HTERT RPE-1 (cell line): Measurements from ENCODE around the gene HOXC6.

Experiments
- in situ Hi-C: fragments of 300-500 bp; cut with MboI; formaldehyde crosslinking; loops from 4 replicates; pipeline ENCODE4 v1.14.3; 2020; ENCODE audit warnings: low sequenced_read_pairs

Gene HOXC6

DNA sequence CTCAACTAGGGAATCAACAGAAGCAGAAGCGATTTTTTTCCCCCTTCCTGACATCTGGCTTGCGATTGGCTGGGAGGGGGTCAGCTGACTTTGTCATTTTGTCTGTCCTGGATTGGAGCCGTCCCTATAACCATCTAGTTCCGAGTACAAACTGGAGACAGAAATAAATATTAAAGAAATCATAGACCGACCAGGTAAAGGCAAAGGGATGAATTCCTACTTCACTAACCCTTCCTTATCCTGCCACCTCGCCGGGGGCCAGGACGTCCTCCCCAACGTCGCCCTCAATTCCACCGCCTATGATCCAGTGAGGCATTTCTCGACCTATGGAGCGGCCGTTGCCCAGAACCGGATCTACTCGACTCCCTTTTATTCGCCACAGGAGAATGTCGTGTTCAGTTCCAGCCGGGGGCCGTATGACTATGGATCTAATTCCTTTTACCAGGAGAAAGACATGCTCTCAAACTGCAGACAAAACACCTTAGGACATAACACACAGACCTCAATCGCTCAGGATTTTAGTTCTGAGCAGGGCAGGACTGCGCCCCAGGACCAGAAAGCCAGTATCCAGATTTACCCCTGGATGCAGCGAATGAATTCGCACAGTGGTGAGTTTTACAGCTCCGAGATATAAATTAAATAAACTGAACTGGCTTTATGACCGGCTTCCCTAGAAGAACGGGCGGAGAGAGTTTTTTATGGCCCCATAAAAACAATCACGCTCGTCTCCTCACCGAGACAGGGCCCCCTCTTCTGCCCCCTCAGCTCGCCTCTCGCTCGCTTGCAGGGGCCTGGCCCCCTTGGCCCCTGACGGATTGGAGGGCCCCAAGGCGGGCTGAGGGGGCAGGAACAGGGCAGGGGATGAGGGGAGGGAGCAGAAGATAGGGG, at the start of gene HOXC6:
TSS of gene HOXC6 (plus strand) at position 127 of the 888 bp plus-strand sequence. CDS start at position 209, 82 bp downstream.
- in situ Hi-C loops, result no loop called here

DNA sequence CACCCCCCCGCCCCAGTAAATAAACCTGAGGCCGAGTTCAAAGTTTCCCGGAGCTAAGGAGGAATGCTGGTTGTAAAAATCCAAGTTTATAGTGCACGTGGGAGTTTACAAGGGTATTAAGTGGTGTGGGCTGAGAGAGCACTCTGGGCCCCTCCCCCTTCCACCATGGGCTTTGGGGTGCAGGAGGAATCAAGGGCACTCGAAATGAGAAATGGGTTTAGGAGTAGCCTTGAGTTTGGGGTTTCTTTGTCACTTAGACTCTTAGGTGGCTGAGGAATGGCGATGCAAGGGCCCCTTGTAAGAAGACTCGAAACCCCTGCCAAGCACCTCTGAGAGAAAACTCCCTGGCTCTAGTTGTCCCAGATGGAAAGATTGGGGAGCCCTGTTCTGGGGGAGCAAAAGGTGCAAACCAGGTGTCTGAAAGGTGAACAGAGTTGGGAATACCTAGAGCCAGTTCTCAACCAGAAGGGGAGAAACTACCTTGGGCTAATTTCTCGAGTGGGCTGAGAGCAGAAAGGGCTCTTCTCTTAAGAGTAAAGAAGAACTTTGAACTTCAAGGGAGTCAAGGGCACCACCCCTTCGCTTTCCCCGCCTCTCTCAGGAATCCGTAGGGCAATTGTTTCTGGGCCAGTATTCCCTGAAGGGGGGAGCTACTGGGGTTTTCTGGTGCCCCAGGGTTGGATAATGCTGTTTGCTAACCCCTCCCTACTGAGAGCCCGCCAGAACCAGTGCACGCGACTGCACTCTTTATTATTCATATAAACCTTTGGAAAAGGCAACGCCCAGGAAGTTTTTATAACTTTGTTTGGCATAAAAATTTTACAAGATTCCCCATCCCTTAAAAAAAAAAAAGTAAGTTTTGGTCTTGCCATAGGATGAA, 49.5 kb upstream of the HOXC6 start:
- in situ Hi-C loops, result no loop called here

- in situ Hi-C loops, result no loop called here
These were observed 48.0 kb upstream of the HOXC6 start for GRCh38 chr12:53980104-53980801.

DNA sequence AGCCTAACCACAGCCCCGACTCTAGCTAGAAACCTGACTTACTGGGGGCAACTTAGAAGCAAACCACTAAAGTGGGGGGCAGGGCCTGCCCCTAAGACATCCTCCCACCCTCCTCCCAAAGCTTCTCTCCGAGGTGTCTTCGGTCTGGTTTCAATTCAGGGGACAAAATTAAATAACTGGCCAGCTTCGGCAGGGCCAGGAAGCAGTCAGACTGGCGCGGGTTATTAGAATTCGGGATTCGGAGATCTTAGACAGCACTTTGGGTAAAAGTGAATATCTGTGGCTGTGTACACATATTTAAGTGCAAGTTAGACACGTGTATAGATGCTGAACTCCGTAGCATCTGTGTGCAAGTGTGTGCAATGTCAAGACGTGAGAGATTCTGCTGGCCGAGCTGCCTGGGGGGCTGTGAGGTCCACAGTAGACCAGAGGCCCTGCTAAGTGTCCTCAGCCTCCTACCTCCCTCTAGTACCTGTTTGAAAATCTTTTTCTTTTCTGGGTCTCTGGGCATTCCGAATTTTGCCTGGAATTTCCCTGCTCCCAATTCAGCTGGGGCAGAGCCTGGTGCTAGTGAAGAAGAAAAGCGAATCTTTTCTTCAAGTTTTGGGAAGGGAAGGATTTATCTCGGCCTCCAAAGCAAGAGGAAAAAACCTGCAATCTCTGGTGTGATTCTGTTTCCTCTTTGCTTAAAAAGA, 47.3 kb upstream of the HOXC6 start:
- in situ Hi-C loops, result no loop called here

- in situ Hi-C loops, result no loop called here
These were observed 46.3 kb upstream of the HOXC6 start for GRCh38 chr12:53981634-53982565.

DNA sequence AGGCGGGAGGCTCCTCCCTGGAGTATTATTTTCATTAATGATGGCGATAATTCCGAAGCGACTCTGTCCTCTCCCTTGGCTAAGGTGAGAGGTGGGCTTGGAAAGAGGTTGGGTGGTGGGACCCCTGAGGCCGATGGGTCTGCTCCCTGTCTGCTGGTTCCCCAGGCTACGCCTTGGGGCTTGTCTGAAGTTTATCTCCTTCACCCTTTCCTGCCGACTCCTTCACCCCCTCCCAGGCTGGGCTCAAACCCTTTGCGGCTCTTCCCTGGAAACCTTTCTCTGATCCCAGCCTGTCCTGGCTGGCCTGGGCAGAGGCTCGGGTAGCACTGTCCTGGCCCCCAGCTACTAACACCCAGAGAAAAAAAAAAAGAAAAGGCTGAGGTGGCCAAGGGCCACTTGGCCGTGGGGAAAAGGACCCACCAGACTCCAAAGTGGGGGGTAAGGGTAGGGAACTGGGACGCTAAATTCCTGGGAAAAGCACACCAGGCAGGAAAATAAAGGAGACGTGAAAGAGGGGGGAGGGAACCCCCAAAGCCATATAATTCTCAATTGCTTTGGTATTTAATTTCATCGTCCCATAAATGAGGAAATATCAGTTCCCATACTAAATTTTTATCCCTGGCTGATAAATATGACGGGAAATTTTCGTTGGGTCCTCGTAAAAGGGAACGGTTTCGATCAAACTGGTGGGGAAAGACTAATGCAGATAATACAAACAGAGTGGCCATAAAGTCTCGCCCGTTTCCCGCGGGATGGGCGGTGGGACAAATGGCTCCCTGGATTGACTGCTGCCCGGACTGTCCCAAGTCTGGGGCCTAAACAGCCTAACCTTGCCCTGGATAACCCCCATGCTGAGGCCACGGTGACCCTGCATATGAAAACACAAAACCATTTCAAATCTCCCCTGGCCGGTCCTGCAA, 45.3 kb upstream of the HOXC6 start:
- in situ Hi-C loops, result no loop called here

DNA sequence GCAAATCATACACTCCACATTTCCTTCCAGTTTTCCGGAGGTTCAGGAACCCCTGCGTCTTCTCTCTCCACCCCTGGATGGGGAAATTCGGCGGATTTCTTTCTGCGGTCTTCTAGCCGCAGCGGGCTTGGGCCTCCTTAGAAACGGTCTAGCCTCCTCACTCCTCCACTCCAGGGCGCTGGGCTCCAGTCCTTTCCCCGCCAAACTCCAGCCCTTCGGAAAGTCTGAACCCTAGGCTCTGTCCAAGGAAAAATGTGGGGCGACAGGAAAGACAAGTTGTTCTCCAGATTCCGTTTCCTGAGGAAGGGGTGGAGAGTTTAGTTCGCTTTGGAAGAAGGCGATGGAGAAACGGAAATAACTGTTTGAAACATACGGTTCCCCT, 44.7 kb upstream of the HOXC6 start:
- in situ Hi-C loops, result no loop called here

DNA sequence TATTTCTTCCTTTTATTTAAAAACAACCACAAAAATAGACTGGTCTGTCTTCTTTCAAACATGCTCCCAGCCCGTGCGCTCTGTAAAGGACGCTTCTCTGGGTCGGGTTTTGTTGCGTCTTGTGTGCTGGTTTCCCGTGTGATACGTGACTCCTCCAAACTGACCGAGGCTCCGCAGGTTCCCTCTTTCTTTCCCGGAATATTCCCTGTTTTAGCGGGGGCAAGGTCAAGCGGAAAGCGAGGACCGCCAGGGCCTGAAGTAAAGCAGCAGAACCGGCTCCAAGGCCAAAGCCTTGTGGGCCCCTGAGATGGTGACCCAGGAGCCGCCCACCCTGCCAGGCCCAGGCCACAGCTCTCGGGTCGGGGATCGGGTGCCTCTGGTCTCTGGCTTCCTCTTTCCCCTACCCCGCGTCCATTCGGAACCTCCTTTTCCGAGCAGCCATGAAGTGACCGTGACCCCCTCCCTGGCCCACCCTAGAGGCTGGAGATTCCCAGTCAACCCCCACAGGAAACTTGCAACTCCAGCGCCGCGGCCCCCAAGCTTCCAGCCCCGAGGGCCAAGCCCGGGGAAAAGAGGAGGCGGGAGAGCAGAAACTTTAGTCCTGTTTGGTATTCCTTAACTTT, 44.2 kb upstream of the HOXC6 start:
- in situ Hi-C loops, result no loop called here

DNA sequence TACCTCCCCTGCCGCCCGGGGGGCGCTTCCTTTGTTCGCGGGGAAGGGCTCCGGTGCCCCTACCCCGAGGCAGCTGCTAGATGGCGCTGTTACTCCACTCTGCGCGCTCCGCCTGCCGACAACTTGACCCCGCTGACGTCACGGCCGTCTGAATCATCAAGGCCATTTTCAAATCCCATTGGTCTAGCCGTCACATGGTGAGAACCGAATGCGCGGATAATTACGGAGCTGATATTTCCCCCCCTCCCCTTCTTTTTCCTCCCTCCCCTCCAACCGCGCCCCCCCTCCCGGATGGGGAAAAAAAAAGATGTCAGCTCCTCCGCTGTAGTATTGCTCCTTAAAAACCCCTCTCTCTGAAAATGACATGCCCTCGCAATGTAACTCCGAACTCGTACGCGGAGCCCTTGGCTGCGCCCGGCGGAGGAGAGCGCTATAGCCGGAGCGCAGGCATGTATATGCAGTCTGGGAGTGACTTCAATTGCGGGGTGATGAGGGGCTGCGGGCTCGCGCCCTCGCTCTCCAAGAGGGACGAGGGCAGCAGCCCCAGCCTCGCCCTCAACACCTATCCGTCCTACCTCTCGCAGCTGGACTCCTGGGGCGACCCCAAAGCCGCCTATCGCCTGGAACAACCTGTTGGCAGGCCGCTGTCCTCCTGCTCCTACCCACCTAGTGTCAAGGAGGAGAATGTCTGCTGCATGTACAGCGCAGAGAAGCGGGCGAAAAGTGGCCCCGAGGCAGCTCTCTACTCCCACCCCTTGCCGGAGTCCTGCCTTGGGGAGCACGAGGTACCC, 43.1 kb upstream of the HOXC6 start, which contains the start of gene HOXC10:
TSS of gene HOXC10 (plus strand) at position 246 of the 791 bp plus-strand sequence. CDS start at position 360, 114 bp downstream.
- in situ Hi-C loops, result no loop called here

GRCh38 chr12:53985692-53985993, 42.6 kb upstream of the HOXC6 start:
- in situ Hi-C loops, result no loop called here

DNA sequence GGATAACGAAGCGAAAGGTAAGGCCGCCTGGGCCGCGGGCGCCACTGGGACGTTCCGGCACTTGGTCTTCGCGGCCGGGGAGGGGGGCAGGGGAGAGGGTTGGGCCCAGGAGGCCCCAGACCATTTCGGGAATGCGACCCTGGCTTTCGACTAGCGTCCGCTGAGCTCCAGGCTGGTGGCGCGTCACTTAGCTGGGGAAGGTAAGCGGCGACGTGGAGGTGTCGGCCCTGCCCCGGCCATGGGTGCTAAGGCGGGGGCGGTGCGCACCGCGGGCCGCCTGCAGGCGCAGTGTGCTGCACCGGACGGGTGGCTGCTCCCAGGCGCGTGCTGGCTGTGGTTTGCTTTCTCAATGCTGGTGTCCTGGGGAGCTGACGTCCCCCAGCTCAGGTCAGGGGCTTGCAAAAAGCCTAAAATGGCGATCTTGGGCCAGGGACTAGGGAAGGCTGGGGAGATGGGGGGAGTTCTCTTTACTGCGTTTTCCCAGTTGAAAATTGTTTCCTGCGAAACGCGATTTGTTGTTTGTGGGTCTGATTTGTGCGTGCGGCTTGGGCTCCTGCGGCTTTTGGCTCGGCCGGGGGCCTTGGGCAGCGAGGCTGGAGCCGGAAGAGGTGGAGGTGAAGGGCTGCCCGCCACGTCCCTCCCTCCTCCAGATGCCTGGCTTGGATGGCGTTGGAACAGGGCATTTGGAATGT, 42.1 kb upstream of the HOXC6 start:
- in situ Hi-C loops, result no loop called here

GRCh38 chr12:53986686-53987483, 41.4 kb upstream of the HOXC6 start:
- in situ Hi-C loops, result no loop called here

DNA sequence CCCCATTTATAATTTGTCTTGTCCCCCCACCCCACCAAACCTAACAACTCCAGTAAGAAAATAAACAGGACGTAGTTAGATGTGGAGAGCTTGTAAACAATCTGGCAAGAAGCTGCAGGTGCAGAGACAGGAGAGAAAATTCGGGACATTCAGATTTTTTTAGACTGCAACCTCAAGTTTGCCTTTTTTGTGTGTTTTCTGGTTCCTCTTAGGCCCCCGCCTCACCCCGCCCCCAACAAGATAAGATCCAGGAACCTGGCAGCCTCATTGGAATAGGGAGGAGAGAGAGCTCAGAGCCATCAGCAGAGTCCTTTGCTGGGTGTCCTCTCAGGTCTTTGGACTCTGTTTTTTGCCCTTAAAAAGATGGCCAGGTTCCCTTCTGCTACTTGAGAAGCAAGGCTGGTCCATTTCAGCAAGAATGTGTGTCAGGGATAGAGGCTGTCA, 40.4 kb upstream of the HOXC6 start:
- in situ Hi-C loops, result no loop called here

- in situ Hi-C loops, result no loop called here
These were observed 39.6 kb upstream of the HOXC6 start for GRCh38 chr12:53988541-53989226.
